H9 (cell line): ENCODE measurements around the gene FAM163B. TPM values are rescaled to one million over a fixed set of nuclear protein-coding genes. Genes with fewer than 3 reads are reported as not detected.

ENCODE experiments used
- DNase-seq: peaks from one replicate; pipeline ENCODE4 v3.0.0-alpha.2; 2017
- H2AFZ ChIP-seq: one replicate; pipeline ENCODE4 v1.6.1; 2013; ENCODE audit warnings: mild to moderate bottlenecking, low read length, control low read depth, moderate library complexity
- H2AK5ac ChIP-seq: 2 replicates; pipeline ENCODE4 v1.6.1; 2013; ENCODE audit warnings: low read length, control low read depth, mixed read lengths; ENCODE audit not compliant: insufficient read length
- H2BK120ac ChIP-seq: one replicate; pipeline ENCODE4 v1.6.1; 2013; ENCODE audit warnings: low read depth, mild to moderate bottlenecking, low read length, control low read depth, inconsistent platforms; ENCODE audit not compliant: poor library complexity, severe bottlenecking
- H2BK12ac ChIP-seq: 2 replicates; pipeline ENCODE4 v1.6.1; 2013; ENCODE audit warnings: low read length, control low read depth, mixed read lengths, low read depth; ENCODE audit not compliant: insufficient read length
- H2BK15ac ChIP-seq: 2 replicates; pipeline ENCODE4 v1.6.1; 2013; ENCODE audit warnings: low read depth, low read length, control low read depth
- H2BK20ac ChIP-seq: one replicate; pipeline ENCODE4 v1.6.1; 2013; ENCODE audit warnings: low read depth, mild to moderate bottlenecking, low read length, control low read depth, inconsistent platforms; ENCODE audit not compliant: poor library complexity, severe bottlenecking
- H2BK5ac ChIP-seq: 2 replicates; pipeline ENCODE4 v1.6.1; 2013; ENCODE audit warnings: low read length, control low read depth, mixed read lengths; ENCODE audit not compliant: insufficient read length
- H3K14ac ChIP-seq: 2 replicates; pipeline ENCODE4 v1.6.1; 2013; ENCODE audit warnings: low read length, control low read depth; ENCODE audit not compliant: insufficient read depth
- H3K18ac ChIP-seq: 2 replicates; pipeline ENCODE4 v1.6.1; 2013; ENCODE audit warnings: low read depth, mild to moderate bottlenecking, mixed read lengths, low read length, control low read depth; ENCODE audit not compliant: insufficient read length
- H3K23ac ChIP-seq: 2 replicates; pipeline ENCODE4 v1.6.1; 2013; ENCODE audit warnings: low read length, control low read depth, mixed read lengths, low read depth; ENCODE audit not compliant: insufficient read length
- H3K23me2 ChIP-seq: 2 replicates; pipeline ENCODE4 v1.6.1; 2013; ENCODE audit warnings: low read depth, mild to moderate bottlenecking, mixed read lengths, low read length, control low read depth; ENCODE audit not compliant: insufficient read length, poor library complexity, severe bottlenecking
- H3K27ac ChIP-seq: 2 replicates; pipeline ENCODE4 v1.5.1; 2013; ENCODE audit warnings: low read length, control low read depth, mixed read lengths, low read depth; ENCODE audit not compliant: insufficient read length
- H3K27me3 ChIP-seq: 2 replicates; pipeline ENCODE4 v1.6.1; 2013; ENCODE audit warnings: low read length, control low read depth, inconsistent platforms; ENCODE audit not compliant: insufficient read depth
- H3K4ac ChIP-seq: 2 replicates; pipeline ENCODE4 v1.6.1; 2013; ENCODE audit warnings: low read depth, mild to moderate bottlenecking, control low read depth, inconsistent platforms, low read length, moderate library complexity
- H3K4me1 ChIP-seq: 2 replicates; pipeline ENCODE4 v1.6.1; 2013; ENCODE audit warnings: low read length, control low read depth, inconsistent platforms; ENCODE audit not compliant: insufficient read depth
- H3K4me2 ChIP-seq: 2 replicates; pipeline ENCODE4 v1.6.1; 2013; ENCODE audit warnings: low read length, control low read depth, mixed read lengths; ENCODE audit not compliant: insufficient read length, insufficient read depth
- H3K56ac ChIP-seq: 2 replicates; pipeline ENCODE4 v1.6.1; 2013; ENCODE audit warnings: low read depth, mild to moderate bottlenecking, mixed read lengths, low read length, control low read depth; ENCODE audit not compliant: insufficient read length
- H3K79me1 ChIP-seq: 2 replicates; pipeline ENCODE4 v1.6.1; 2013; ENCODE audit warnings: low read depth, mild to moderate bottlenecking, moderate library complexity, low read length, control low read depth, inconsistent platforms; ENCODE audit not compliant: insufficient read depth, poor library complexity, severe bottlenecking
- H3K79me2 ChIP-seq: 2 replicates; pipeline ENCODE4 v1.6.1; 2013; ENCODE audit warnings: low read length, control low read depth, inconsistent platforms; ENCODE audit not compliant: insufficient read depth
- H3K9ac ChIP-seq: 2 replicates; pipeline ENCODE4 v1.6.1; 2013; ENCODE audit warnings: low read length, control low read depth, mixed read lengths; ENCODE audit not compliant: insufficient read length; ENCODE audit errors: extremely low read depth
- H3K9me3 ChIP-seq: one replicate; pipeline ENCODE4 v1.6.1; 2013; ENCODE audit warnings: low read depth, low read length, inconsistent platforms; ENCODE audit not compliant: control insufficient read depth
- H3T11ph ChIP-seq: one replicate; pipeline ENCODE4 v1.6.1; 2013; ENCODE audit warnings: mild to moderate bottlenecking, low read length, control low read depth, inconsistent platforms
- H4K20me1 ChIP-seq: one replicate; pipeline ENCODE4 v1.6.1; 2013; ENCODE audit not compliant: control insufficient read depth, insufficient read length, insufficient read depth
- H4K5ac ChIP-seq: 2 replicates; pipeline ENCODE4 v1.6.1; 2013; ENCODE audit warnings: low read depth, mild to moderate bottlenecking, mixed read lengths, low read length, control low read depth; ENCODE audit not compliant: insufficient read length
- H4K8ac ChIP-seq: replicated peaks from 2 replicates; pipeline ENCODE4 v1.6.1; 2013; ENCODE audit warnings: low read length, control low read depth, mixed read lengths, low read depth; ENCODE audit not compliant: insufficient read length
- H4K91ac ChIP-seq: 2 replicates; pipeline ENCODE4 v1.6.1; 2013; ENCODE audit warnings: low read depth, mild to moderate bottlenecking, moderate library complexity, mixed read lengths, low read length, control low read depth; ENCODE audit not compliant: insufficient read length
- H3K27ac Mint-ChIP-seq, 3 experiments: 2 replicates in 2 of 3; 3 replicates in 1 of 3; pipeline ENCODE4 v1.8.0; 2020 to 2021; ENCODE audit warnings: mixed read lengths in 3 of 3, mild to moderate bottlenecking in 1 of 3, moderate library complexity in 1 of 3
- H3K27me3 Mint-ChIP-seq: 2 replicates; pipeline ENCODE4 v1.8.0; 2021; ENCODE audit warnings: low read depth, mild to moderate bottlenecking, moderate library complexity, mixed read lengths
- H3K36me3 Mint-ChIP-seq, 3 experiments: 2 replicates in 2 of 3; 3 replicates in 1 of 3; pipeline ENCODE4 v1.8.0; 2020 to 2021; ENCODE audit warnings: low read depth in 3 of 3, mixed read lengths in 3 of 3; ENCODE audit not compliant: insufficient read depth in 1 of 3
- H3K4me1 Mint-ChIP-seq, 2 experiments: 2 replicates each; pipeline ENCODE4 v1.8.0; 2020; ENCODE audit warnings: mixed read lengths in 2 of 2
- H3K4me3 Mint-ChIP-seq, 2 experiments: 2 replicates in 1 of 2; 3 replicates in 1 of 2; pipeline ENCODE4 v1.8.0; 2020 to 2021; ENCODE audit warnings: mild to moderate bottlenecking in 2 of 2, mixed read lengths in 2 of 2, moderate library complexity in 1 of 2
- H3K9me3 Mint-ChIP-seq, 2 experiments: 2 replicates in 1 of 2; 3 replicates in 1 of 2; pipeline ENCODE4 v1.8.0; 2020; ENCODE audit warnings: mild to moderate bottlenecking in 2 of 2, mixed read lengths in 2 of 2, moderate library complexity in 1 of 2
- CTCF ChIP-seq: fragments of 200-600 bp; sonication (generic); conservative IDR thresholded peaks from 3 replicates; pipeline ENCODE4 v1.8.0; 2021; ENCODE audit warnings: antibody characterized with exemption, mild to moderate bottlenecking
- WGBS: extraction: QIAGEN DNeasy Blood & Tissue Kit; methylation state at CpG from one replicate; pipeline ENCODE4 v1.1.7; 2013; ENCODE audit warnings: missing lambda C conversion rate, low lambda C conversion rate, mixed read lengths; ENCODE audit not compliant: insufficient read length; ENCODE audit errors: extremely low coverage; 5-methylcytosine and 5-hydroxymethylcytosine counted together
- total RNA-seq: library from RNA; stranded (reverse); gene quantifications from 2 replicates; pipeline ENCODE4 v1.2.1, GENCODE V29; 2021

FAM163B gene
- total RNA-seq, 1 experiment from 2014 or later, result 0.39 TPM

- Histone ChIP-seq H2BK120ac (no peak overlapping the region), H3K9me3 (peaks cover 4% of the 10 kb centered on the region), H2BK12ac (no peak overlapping the region), H3K79me1 (no peaks in the 10 kb centered on the region), H3K4me1 (no peaks in the 10 kb centered on the region), H3K56ac (no peak overlapping the region), H3K27me3 (no peaks in the 10 kb centered on the region), H3K14ac (no peak overlapping the region), H4K5ac (no peak overlapping the region), H2AFZ (no peak overlapping the region), H3K23ac (no peak overlapping the region), H4K8ac (no peak overlapping the region), H3K18ac (no peak overlapping the region), H2BK5ac (no peak overlapping the region), H3T11ph (no peak overlapping the region), H3K27ac (no peak overlapping the region), H2AK5ac (no peak overlapping the region), H3K9ac (no peak overlapping the region), H4K91ac (no peak overlapping the region), H3K79me2 (no peaks in the 10 kb centered on the region), H4K20me1 (no peaks in the 10 kb centered on the region), H3K4me2 (no peak overlapping the region), H3K4ac (no peak overlapping the region), H3K23me2 (no peaks in the 10 kb centered on the region), H2BK15ac (no peak overlapping the region), H2BK20ac (no peak overlapping the region)
- Mint-ChIP-seq H3K36me3 (peaks cover 3 to 10% (median 10%) of the 10 kb centered on the region in 3 experiments; a peak in 6 of 7 replicates), H3K27ac (no peak overlapping the region), H3K4me1 (peaks cover 0 to 5% of the 10 kb centered on the region in 2 experiments; a peak in 1 of 4 replicates), H3K27me3 (peaks cover 18% of the 10 kb centered on the region), H3K9me3 (peaks cover 22% of the 10 kb centered on the region in 2 experiments), H3K4me3 (no peak overlapping the region)
- no peak for DNase-seq
- no CpG with 5 or more reads among the region's 7 CpGs for WGBS
- no peak for TF ChIP-seq CTCF
Measured at GRCh38 chr9:133597316-133597957, 11.8 kb downstream of the FAM163B start.
